Amygdala (tissue), 56 donors: ENCODE measurements around the gene KCNMB4.

Experiments
- DNase-seq, 56 donors: peaks; one replicate each; lab custom pipeline; 2025; lab: John Stamatoyannopoulos, UW

Gene KCNMB4

DNA sequence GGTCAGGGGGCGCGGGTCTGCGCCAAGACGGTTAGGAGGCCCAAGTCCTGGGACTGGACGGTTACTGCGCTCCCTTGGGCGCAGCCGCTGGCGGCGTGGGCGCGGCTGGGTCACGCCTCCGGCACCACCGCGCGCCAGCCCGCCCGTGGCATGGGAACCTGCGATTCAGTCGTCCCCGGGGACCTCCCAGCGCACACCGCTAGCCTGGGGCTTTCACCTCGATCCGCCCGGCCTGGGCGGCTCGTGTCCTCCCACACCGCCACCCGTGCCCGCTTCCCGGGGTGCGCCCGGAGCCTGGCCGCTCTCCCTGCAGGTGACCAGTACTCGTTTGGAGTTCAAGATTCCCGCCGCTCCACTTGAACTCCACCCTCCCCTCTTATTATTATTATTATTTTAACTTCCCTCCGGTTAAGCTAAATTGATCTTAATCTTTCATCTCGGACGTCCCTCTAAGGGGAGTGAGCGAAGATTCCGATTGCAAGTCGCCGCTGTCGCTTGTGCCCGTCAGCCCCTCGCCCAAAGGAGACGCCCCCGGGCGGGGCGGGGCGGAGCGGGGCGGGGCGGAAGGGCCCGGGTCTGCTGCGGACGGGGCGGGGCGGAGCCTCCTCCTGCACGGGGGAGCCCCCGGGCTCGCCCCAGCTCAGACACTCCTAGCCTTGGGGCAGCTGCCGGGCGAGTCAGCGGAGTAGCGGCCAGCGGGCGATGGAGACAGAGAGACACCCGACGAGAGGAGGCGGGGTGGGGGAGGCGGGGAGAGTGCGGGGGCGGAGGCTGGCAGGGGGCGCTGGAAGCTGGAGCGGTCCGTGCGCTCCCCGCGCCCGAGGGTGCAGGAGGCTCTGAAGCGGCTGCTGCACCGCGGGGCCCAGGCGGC, at the start of gene KCNMB4:
TSS of gene KCNMB4 (plus strand) at position 643 of the 871 bp plus-strand sequence. CDS start 445 bp downstream, outside the sequence.
- DNase-seq, result peak in 54 of 56 donors; percentile 18 to 90 (median 68)

- no peak for DNase-seq
Observed at GRCh38 chr12:70317781-70318180, 48.3 kb upstream of the KCNMB4 start.

- no peak for DNase-seq
Observed at GRCh38 chr12:70319605-70320004, 46.5 kb upstream of the KCNMB4 start.

DNA sequence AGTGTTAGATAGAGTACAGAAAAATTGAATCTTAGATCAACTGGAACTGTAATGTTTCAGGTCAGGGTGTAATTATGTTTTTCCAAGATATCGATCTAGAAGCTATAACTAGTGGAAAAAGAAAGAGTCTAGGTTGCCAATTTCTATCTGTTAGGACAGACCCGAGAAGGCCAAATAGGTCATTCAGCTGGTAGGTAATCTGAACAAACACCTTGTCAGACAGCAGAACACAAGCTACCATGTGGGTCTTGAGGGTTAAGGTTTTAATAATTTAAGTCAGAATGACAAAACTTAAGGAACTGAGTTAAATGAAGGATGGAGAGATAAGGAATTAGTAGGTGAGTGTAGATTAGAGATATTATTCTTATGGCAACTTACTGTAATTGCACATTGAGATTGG, 44.9 kb upstream of the KCNMB4 start:
- no peak for DNase-seq

DNA sequence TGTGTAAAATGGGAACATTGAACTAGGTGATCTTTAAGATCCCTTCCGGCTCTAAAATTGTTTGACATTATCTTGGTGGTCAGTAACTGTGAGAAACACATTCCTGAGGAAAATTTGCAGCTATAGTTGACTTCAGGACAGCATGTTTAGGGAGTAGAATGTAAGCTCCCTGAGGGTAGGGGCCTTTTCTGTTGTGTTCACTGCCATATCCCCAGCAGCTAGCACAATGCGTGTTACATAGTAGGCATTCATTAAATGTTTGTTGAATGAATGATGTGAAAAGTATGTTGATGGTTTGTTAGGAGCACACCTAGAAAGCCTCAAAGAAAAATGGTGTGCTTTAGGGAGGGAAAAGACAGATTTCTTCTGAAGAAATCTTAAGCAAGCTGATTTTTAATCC, 38.5 kb upstream of the KCNMB4 start:
- no peak for DNase-seq

DNA sequence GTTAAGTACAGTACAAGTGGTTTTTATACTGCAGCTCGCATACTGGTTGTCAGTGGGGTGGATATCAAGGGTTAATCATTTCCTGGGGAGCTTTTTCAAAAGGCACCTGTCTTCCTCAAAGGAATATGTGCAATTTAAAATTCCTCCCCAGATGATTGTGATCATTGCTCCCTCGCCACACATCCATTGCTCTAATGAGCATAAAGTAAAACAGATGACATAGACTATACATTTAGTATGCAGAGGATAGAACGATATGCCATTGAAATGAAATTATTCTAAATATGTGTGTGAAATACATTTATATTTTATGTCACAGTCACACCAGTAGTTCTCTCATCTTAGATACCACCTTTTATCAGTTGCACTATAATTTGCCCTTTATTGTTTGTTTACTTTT, 36.4 kb upstream of the KCNMB4 start:
- DNase-seq, result no peak

GRCh38 chr12:70330158-70330557, 35.9 kb upstream of the KCNMB4 start:
- DNase-seq, result no peak

DNA sequence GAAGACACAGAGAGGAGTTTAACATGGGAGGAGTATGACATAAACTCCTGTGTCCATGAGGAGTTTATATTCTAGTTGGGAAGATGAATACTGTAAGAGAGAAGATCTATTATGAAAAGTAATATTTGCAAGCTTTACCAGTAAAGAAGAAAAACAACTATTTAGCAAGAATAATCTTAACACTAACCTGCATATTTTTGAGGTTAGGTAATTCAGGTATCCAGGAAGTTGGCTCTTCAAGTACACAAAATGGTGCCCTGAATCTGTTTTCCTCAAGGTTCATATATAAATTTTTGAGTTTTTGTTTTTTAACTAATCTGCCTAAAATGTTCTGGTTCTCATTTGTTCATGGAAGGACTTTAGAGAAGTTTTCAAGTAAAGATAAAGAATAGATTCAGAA, 33.9 kb upstream of the KCNMB4 start:
- DNase-seq, result no peak

- DNase-seq, result no peak
Observed at GRCh38 chr12:70334742-70335141, 31.3 kb upstream of the KCNMB4 start.

- no peak for DNase-seq
Observed at GRCh38 chr12:70338531-70338930, 27.6 kb upstream of the KCNMB4 start.

GRCh38 chr12:70351076-70351475, 15.0 kb upstream of the KCNMB4 start:
- no peak for DNase-seq

- no peak for DNase-seq
Observed at GRCh38 chr12:70353780-70354660, 12.1 kb upstream of the KCNMB4 start.

GRCh38 chr12:70354787-70355186, 11.3 kb upstream of the KCNMB4 start:
- no peak for DNase-seq

DNA sequence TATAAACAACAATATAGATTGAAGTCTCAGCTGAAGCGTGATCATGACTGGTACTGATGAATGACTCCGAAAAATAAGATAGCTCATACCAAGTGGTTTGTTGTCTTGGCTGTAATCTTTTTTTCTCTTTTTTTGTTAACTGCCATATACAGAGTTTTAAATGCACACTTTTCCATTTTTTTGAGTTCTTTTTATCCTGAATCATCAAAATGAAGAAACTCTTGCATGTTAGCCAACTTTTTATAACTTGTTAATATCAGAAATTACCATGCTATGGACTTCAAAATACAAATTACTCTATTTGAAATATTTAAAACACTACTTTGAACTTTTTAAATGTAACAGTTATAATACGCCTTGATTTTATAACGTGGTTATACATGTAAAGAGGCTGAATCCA, 10.1 kb upstream of the KCNMB4 start:
- no peak for DNase-seq

GRCh38 chr12:70359458-70360197, 6.5 kb upstream of the KCNMB4 start:
- no peak for DNase-seq

DNA sequence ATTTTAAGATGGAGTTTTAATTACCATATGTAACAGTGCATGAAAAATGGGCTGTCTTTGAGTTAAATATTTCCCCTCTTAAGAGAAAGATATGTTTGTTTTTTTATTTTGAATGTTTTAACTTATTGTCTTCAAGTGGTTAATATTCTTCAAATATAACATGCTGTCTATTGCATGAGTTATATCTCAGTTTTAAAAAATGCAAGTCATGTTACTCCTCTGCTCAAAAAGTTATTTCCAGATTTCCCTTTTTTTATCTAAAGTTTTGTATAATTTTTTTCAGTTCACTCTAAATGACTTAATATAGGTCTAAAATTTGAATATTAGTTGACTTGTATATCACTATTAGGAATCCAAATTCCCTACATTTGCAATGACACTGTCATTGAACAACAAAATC, 5.9 kb upstream of the KCNMB4 start:
- DNase-seq, result no peak

GRCh38 chr12:70364695-70365397, 1.2 kb upstream of the KCNMB4 start:
- no peak for DNase-seq

GRCh38 chr12:70365398-70365647, 767 bp upstream of the KCNMB4 start:
- DNase-seq, result peak in 4 of 56 donors; percentile 10 to 43 (median 24)

DNA sequence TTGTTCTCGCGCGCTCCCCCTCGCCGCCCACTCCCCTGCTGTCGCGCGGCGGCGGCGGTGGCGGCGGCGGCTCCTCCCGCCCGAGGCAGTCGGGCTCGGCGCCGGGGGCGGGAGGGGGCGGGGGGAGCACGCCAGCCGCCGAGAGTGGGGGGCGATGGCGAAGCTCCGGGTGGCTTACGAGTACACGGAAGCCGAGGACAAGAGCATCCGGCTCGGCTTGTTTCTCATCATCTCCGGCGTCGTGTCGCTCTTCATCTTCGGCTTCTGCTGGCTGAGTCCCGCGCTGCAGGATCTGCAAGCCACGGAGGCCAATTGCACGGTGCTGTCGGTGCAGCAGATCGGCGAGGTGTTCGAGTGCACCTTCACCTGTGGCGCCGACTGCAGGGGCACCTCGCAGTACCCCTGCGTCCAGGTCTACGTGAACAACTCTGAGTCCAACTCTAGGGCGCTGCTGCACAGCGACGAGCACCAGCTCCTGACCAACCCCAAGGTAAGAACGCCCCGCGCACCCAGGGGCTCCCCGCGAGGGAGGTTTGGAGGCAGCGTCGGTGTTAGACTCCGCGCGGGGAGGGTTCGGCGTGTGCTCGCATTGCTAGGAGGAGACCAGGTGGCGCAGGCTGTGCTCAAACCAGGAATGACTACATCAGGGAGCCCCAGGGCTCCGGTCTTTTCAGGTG, 629 bp downstream of the KCNMB4 start:
- DNase-seq, result peak in 42 of 56 donors; percentile 8 to 69 (median 40)
